HEK293 (cell line): ENCODE data around the gene USP21.
A peak's percentile ranks its signal among the peaks of the same experiment; 100 is the strongest.

Source experiments
- CTCF ChIA-PET: fragments of 350-600 bp; formaldehyde crosslinking; extraction: SDS; loops from one replicate; lab custom pipeline; 2021; ENCODE audit warnings: antibody characterized with exemption; lab: Yijun Ruan, JAX
- POLR2A ChIA-PET: fragments of 300-600 bp; formaldehyde crosslinking; extraction: SDS; loops from one replicate; lab custom pipeline; 2020; ENCODE audit warnings: antibody characterized with exemption, inconsistent platforms; lab: Yijun Ruan, JAX
- H3K27ac ChIP-seq: fragments of 200-500 bp; sonication (Bioruptor generic); 2 replicates; pipeline ENCODE4 v1.5.1; 2014; ENCODE audit warnings: low read depth, low read length, control low read depth, inconsistent platforms; ENCODE audit errors: extremely low read depth
- H3K36me3 ChIP-seq, 2 experiments: fragments of 200-500 bp in 1 of 2; sonication (Bioruptor generic) in 1 of 2; 1 replicate in 1 of 2; 2 replicates in 1 of 2; pipeline ENCODE4 v1.5.1; 2014 to 2017; ENCODE audit warnings: inconsistent platforms in 2 of 2, low read length in 2 of 2; ENCODE audit not compliant: control insufficient read depth in 2 of 2, insufficient read depth in 1 of 2
- H3K4me1 ChIP-seq: fragments of 200-500 bp; sonication (Bioruptor generic); 2 replicates; pipeline ENCODE4 v1.5.1; 2014; ENCODE audit warnings: mild to moderate bottlenecking, low read length, inconsistent platforms; ENCODE audit not compliant: control insufficient read depth, insufficient read depth
- H3K4me3 ChIP-seq: 2 replicates; pipeline ENCODE4 v1.5.1; 2011; ENCODE audit warnings: low read depth, mild to moderate bottlenecking, control low read depth, low read length, moderate library complexity
- H3K9me3 ChIP-seq: fragments of 200-500 bp; sonication (Bioruptor generic); 2 replicates; pipeline ENCODE4 v1.5.1; 2014; ENCODE audit warnings: low read depth, low read length, inconsistent platforms; ENCODE audit not compliant: control insufficient read depth, insufficient read depth
- AEBP2 ChIP-seq: fragments of 450-650 bp; formaldehyde crosslinking; IDR thresholded peaks from 2 replicates; pipeline ENCODE4 v1.5.1; 2016; ENCODE audit warnings: missing biosample characterization, missing genetic modification characterization, borderline replicate concordance
- ELK4 ChIP-seq: IDR thresholded peaks from 2 replicates; pipeline ENCODE4 v1.6.1; 2011; ENCODE audit warnings: mild to moderate bottlenecking, low read depth, low read length, borderline replicate concordance
- GFI1B ChIP-seq: fragments of 450-650 bp; formaldehyde crosslinking; IDR thresholded peaks from 2 replicates; pipeline ENCODE4 v1.5.1; 2016; ENCODE audit warnings: missing biosample characterization, missing genetic modification characterization
- KLF8 ChIP-seq: fragments of 450-650 bp; formaldehyde crosslinking; IDR thresholded peaks from 2 replicates; pipeline ENCODE4 v1.5.1; 2016; ENCODE audit warnings: missing biosample characterization, missing genetic modification characterization
- MZF1 ChIP-seq: fragments of 450-650 bp; formaldehyde crosslinking; IDR thresholded peaks from 2 replicates; pipeline ENCODE4 v1.5.1; 2017; ENCODE audit warnings: missing biosample characterization, missing genetic modification characterization, borderline replicate concordance
- PATZ1 ChIP-seq: fragments of 450-650 bp; formaldehyde crosslinking; IDR thresholded peaks from 2 replicates; pipeline ENCODE4 v1.5.1; 2016; ENCODE audit warnings: missing biosample characterization, missing genetic modification characterization
- PRDM1 ChIP-seq: fragments of 450-650 bp; formaldehyde crosslinking; IDR thresholded peaks from 2 replicates; pipeline ENCODE4; 2016; ENCODE audit warnings: missing biosample characterization, missing genetic modification characterization
- REPIN1 ChIP-seq: fragments of 450-650 bp; formaldehyde crosslinking; IDR thresholded peaks from 2 replicates; pipeline ENCODE4 v1.5.1; 2017; ENCODE audit warnings: missing biosample characterization, missing genetic modification characterization, low read depth
- ZNF10 ChIP-seq: fragments of 450-650 bp; formaldehyde crosslinking; IDR thresholded peaks from 2 replicates; pipeline ENCODE4 v1.5.1; 2017; ENCODE audit warnings: missing biosample characterization, missing genetic modification characterization
- ZNF239 ChIP-seq: fragments of 450-650 bp; formaldehyde crosslinking; IDR thresholded peaks from 2 replicates; pipeline ENCODE4 v1.5.1; 2016; ENCODE audit warnings: missing biosample characterization, missing genetic modification characterization
- ZNF274 ChIP-seq, 2 experiments: fragments of 200-500 bp in 1 of 2; fragments of 450-650 bp in 1 of 2; sonication (Bioruptor generic) in 1 of 2; formaldehyde crosslinking in 1 of 2; IDR thresholded peaks; 2 replicates each; pipeline versions ENCODE4 v1.5.1 to v1.6.1; 2014 to 2016; ENCODE audit warnings: borderline replicate concordance in 1 of 2, inconsistent platforms in 1 of 2, low read length in 1 of 2, missing biosample characterization in 1 of 2, missing genetic modification characterization in 1 of 2
- ZNF354C ChIP-seq: fragments of 450-650 bp; formaldehyde crosslinking; IDR thresholded peaks from 2 replicates; pipeline ENCODE4 v1.5.1; 2016; ENCODE audit warnings: missing biosample characterization, missing genetic modification characterization, low read depth, borderline replicate concordance
- ZNF416 ChIP-seq: fragments of 450-650 bp; formaldehyde crosslinking; IDR thresholded peaks from 2 replicates; pipeline ENCODE4 v1.5.1; 2016; ENCODE audit warnings: missing biosample characterization, missing genetic modification characterization
- ZNF558 ChIP-seq: fragments of 450-650 bp; formaldehyde crosslinking; IDR thresholded peaks from 2 replicates; pipeline ENCODE4 v1.5.1; 2016; ENCODE audit warnings: missing biosample characterization, missing genetic modification characterization
- ZNF624 ChIP-seq: fragments of 450-650 bp; formaldehyde crosslinking; IDR thresholded peaks from 2 replicates; pipeline ENCODE4 v1.5.1; 2017; ENCODE audit warnings: missing biosample characterization, missing genetic modification characterization
- ZNF707 ChIP-seq: fragments of 450-650 bp; formaldehyde crosslinking; IDR thresholded peaks from 2 replicates; pipeline ENCODE4 v1.5.1; 2016; ENCODE audit warnings: missing biosample characterization, missing genetic modification characterization
- TF ChIP-seq, protein P1 (sequence below): fragments of 450-650 bp; formaldehyde crosslinking; IDR thresholded peaks from 2 replicates; pipeline ENCODE4 v1.5.1; 2017; ENCODE audit warnings: missing biosample characterization, missing genetic modification characterization
- TF ChIP-seq, protein P2 (sequence below): fragments of 450-650 bp; formaldehyde crosslinking; IDR thresholded peaks from 2 replicates; pipeline ENCODE4 v1.5.1; 2016; ENCODE audit warnings: missing biosample characterization, missing genetic modification characterization, low read depth
- TF ChIP-seq, protein P3 (sequence below): fragments of 450-650 bp; formaldehyde crosslinking; IDR thresholded peaks from 2 replicates; pipeline ENCODE4 v1.5.1; 2017; ENCODE audit warnings: missing biosample characterization, missing genetic modification characterization

USP21 gene

GRCh38 chr1:161130266-161130665 is 29.0 kb upstream of the USP21 start:
- H3K4me3 ChIP-seq: no peak overlapping the region
- POLR2A ChIA-PET: interaction anchor here (0.6 to 0.7 kb wide), 2 partner anchors 9 to 21 kb away, joined by 3 to 5 read pairs; no protein-coding TSS in a partner anchor

GRCh38 chr1:161131523-161132409 is 27.5 kb upstream of the USP21 start:
- POLR2A ChIA-PET: interaction anchor here (0.7 to 3.8 kb wide), 10 partner anchors 10 to 111 kb away, joined by 3 to 28 read pairs (median 10); partner anchors contain the start of genes F11R, NIT1, PFDN2 and PPOX
- Histone ChIP-seq H3K27ac (peak overlapping the region; percentile 91), H3K36me3 (peaks cover 0 to 42% of the 10 kb centered on the region in 2 experiments; a peak in 2 of 3 replicates), H3K4me1 (0 out of 2 replicates have a peak, but pooled peaks cover 2% of the 10 kb centered on the region), H3K4me3 (peak overlapping the region; percentile 84), H3K9me3 (no peaks in the 10 kb centered on the region)
- CTCF ChIA-PET: interaction anchor here (0.9 to 1.4 kb wide), 2 partner anchors 34 kb away, joined by 3 to 4 read pairs; partner anchors contain the start of gene PPOX
- TF ChIP-seq ZNF354C (tag by site-specific recombination) (no peak), ZNF274 (IDR thresholded peaks at IDR 0.05; ENCODE audit: low read length) (no peak), ZNF274 (tag by site-specific recombination; IDR thresholded peaks at IDR 0.05; ENCODE audit: borderline replicate concordance) (no peak), ZNF624 (tag by site-specific recombination) (no peak), ZNF416 (peak; percentile 30; the same call in 1 of the 2 replicates), REPIN1 (tag by site-specific recombination) (peak; percentile 80; the same call in 1 of the 2 replicates), ELK4 (no peak), PATZ1 (tag by site-specific recombination) (peak; percentile 95), ZNF239 (tag by site-specific recombination) (0 out of 2 replicates have a peak, but pooled peaks have one; percentile 58), ZNF10 (tag by site-specific recombination) (peak; percentile 41; the same call in 1 of the 2 replicates), ZNF558 (tag by site-specific recombination) (no peak), MZF1 (tag by site-specific recombination) (no peak), KLF8 (tag by site-specific recombination) (peak; percentile 49), GFI1B (tag by site-specific recombination) (no peak), AEBP2 (tag by site-specific recombination) (no peak), ZNF707 (tag by site-specific recombination) (no peak)
- TF ChIP-seq, protein P1, sequence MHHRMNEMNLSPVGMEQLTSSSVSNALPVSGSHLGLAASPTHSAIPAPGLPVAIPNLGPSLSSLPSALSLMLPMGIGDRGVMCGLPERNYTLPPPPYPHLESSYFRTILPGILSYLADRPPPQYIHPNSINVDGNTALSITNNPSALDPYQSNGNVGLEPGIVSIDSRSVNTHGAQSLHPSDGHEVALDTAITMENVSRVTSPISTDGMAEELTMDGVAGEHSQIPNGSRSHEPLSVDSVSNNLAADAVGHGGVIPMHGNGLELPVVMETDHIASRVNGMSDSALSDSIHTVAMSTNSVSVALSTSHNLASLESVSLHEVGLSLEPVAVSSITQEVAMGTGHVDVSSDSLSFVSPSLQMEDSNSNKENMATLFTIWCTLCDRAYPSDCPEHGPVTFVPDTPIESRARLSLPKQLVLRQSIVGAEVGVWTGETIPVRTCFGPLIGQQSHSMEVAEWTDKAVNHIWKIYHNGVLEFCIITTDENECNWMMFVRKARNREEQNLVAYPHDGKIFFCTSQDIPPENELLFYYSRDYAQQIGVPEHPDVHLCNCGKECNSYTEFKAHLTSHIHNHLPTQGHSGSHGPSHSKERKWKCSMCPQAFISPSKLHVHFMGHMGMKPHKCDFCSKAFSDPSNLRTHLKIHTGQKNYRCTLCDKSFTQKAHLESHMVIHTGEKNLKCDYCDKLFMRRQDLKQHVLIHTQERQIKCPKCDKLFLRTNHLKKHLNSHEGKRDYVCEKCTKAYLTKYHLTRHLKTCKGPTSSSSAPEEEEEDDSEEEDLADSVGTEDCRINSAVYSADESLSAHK (tag by site-specific recombination): no peak; the same call in 1 of the 2 replicates
- TF ChIP-seq, protein P2, sequence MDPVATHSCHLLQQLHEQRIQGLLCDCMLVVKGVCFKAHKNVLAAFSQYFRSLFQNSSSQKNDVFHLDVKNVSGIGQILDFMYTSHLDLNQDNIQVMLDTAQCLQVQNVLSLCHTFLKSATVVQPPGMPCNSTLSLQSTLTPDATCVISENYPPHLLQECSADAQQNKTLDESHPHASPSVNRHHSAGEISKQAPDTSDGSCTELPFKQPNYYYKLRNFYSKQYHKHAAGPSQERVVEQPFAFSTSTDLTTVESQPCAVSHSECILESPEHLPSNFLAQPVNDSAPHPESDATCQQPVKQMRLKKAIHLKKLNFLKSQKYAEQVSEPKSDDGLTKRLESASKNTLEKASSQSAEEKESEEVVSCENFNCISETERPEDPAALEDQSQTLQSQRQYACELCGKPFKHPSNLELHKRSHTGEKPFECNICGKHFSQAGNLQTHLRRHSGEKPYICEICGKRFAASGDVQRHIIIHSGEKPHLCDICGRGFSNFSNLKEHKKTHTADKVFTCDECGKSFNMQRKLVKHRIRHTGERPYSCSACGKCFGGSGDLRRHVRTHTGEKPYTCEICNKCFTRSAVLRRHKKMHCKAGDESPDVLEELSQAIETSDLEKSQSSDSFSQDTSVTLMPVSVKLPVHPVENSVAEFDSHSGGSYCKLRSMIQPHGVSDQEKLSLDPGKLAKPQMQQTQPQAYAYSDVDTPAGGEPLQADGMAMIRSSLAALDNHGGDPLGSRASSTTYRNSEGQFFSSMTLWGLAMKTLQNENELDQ (tag by site-specific recombination): no peak

More at GRCh38 chr1:161130266-161130665, 29.0 kb upstream of the USP21 start:
- H3K27ac ChIP-seq: no peak overlapping the region
- H3K36me3 ChIP-seq: peaks cover 0 to 50% of the 10 kb centered on the region in 2 experiments; a peak in 2 of 3 replicates
- H3K4me1 ChIP-seq: 0 out of 2 replicates have a peak, but pooled peaks cover 2% of the 10 kb centered on the region
- TF ChIP-seq PRDM1 (tag by site-specific recombination): 0 out of 2 replicates have a peak, but pooled peaks have one; percentile 20
- TF ChIP-seq, protein P3, sequence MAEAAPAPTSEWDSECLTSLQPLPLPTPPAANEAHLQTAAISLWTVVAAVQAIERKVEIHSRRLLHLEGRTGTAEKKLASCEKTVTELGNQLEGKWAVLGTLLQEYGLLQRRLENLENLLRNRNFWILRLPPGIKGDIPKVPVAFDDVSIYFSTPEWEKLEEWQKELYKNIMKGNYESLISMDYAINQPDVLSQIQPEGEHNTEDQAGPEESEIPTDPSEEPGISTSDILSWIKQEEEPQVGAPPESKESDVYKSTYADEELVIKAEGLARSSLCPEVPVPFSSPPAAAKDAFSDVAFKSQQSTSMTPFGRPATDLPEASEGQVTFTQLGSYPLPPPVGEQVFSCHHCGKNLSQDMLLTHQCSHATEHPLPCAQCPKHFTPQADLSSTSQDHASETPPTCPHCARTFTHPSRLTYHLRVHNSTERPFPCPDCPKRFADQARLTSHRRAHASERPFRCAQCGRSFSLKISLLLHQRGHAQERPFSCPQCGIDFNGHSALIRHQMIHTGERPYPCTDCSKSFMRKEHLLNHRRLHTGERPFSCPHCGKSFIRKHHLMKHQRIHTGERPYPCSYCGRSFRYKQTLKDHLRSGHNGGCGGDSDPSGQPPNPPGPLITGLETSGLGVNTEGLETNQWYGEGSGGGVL (tag by site-specific recombination): no peak
- CTCF ChIA-PET: no interaction called here
- H3K9me3 ChIP-seq: no peaks in the 10 kb centered on the region
